Measurements from ENCODE around the gene SAPCD2. TPM values are rescaled to one million over a fixed set of nuclear protein-coding genes. Genes with fewer than 3 reads are reported as not detected.

SAPCD2 gene
- total RNA-seq, 1 experiment from 2014 or later, result 29.8 TPM

- Histone ChIP-seq H3K9ac (ENCODE audit: extremely low read depth, insufficient read length, low read length) (no peak overlapping the region), H3K18ac (ENCODE audit: insufficient read length, low read depth, low read length) (no peak overlapping the region), H3K79me1 (ENCODE audit: insufficient read depth, low read depth, low read length, poor library complexity, severe bottlenecking) (no peaks in the 10 kb centered on the region), H2BK5ac (ENCODE audit: insufficient read length, low read length) (no peak overlapping the region), H3K79me2 (ENCODE audit: insufficient read depth, low read length) (no peaks in the 10 kb centered on the region), H2BK15ac (ENCODE audit: low read depth, low read length) (no peak overlapping the region), H3K4me2 (ENCODE audit: insufficient read depth, insufficient read length, low read length) (peak overlapping the region; percentile 77), H3K9me3 (ENCODE audit: control insufficient read depth, low read depth, low read length) (no peaks in the 10 kb centered on the region), H3K23ac (ENCODE audit: insufficient read length, low read depth, low read length) (no peak overlapping the region), H3K23me2 (ENCODE audit: insufficient read length, low read depth, low read length, poor library complexity, severe bottlenecking) (peaks cover 17% of the 10 kb centered on the region), H3T11ph (ENCODE audit: low read length) (no peak overlapping the region), H2BK120ac (ENCODE audit: low read depth, low read length, poor library complexity, severe bottlenecking) (no peak overlapping the region), H4K20me1 (ENCODE audit: control insufficient read depth, insufficient read depth, insufficient read length) (peaks cover 3% of the 10 kb centered on the region), H4K91ac (ENCODE audit: insufficient read length, low read depth, low read length) (no peak overlapping the region), H4K5ac (ENCODE audit: insufficient read length, low read depth, low read length) (no peak overlapping the region), H3K27me3 (ENCODE audit: insufficient read depth, low read length) (peaks cover 7% of the 10 kb centered on the region; the same call in 1 of the 2 replicates), H4K8ac (replicated peaks; ENCODE audit: insufficient read length, low read depth, low read length) (no peak overlapping the region), H2AK5ac (ENCODE audit: insufficient read length, low read length) (no peak overlapping the region), H3K4me1 (ENCODE audit: insufficient read depth, low read length) (peaks cover 3% of the 10 kb centered on the region; the same call in 1 of the 2 replicates), H3K56ac (ENCODE audit: insufficient read length, low read depth, low read length) (no peak overlapping the region), H3K4ac (ENCODE audit: low read depth, low read length) (no peak overlapping the region), H2AFZ (ENCODE audit: low read length) (no peak overlapping the region), H3K27ac (ENCODE audit: insufficient read length, low read depth, low read length) (no peak overlapping the region), H3K14ac (ENCODE audit: insufficient read depth, low read length) (no peak overlapping the region), H2BK12ac (ENCODE audit: insufficient read length, low read depth, low read length) (no peak overlapping the region), H2BK20ac (ENCODE audit: low read depth, low read length, poor library complexity, severe bottlenecking) (no peak overlapping the region)
- H3K4me3 Mint-ChIP-seq, result peak overlapping the region; percentile 60 to 76
- peaks cover 47% of the 10 kb centered on the region for H3K27me3 Mint-ChIP-seq (ENCODE audit: low read depth)
- no peaks in the 10 kb centered on the region; a peak in 1 of 7 replicates for H3K36me3 Mint-ChIP-seq (ENCODE audit: insufficient read depth in 1 of 3, low read depth in 3 of 3)
- TF ChIP-seq, protein P1, sequence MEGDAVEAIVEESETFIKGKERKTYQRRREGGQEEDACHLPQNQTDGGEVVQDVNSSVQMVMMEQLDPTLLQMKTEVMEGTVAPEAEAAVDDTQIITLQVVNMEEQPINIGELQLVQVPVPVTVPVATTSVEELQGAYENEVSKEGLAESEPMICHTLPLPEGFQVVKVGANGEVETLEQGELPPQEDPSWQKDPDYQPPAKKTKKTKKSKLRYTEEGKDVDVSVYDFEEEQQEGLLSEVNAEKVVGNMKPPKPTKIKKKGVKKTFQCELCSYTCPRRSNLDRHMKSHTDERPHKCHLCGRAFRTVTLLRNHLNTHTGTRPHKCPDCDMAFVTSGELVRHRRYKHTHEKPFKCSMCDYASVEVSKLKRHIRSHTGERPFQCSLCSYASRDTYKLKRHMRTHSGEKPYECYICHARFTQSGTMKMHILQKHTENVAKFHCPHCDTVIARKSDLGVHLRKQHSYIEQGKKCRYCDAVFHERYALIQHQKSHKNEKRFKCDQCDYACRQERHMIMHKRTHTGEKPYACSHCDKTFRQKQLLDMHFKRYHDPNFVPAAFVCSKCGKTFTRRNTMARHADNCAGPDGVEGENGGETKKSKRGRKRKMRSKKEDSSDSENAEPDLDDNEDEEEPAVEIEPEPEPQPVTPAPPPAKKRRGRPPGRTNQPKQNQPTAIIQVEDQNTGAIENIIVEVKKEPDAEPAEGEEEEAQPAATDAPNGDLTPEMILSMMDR (conservative IDR thresholded peaks at IDR 0.05), result no peak
- no peaks in the 10 kb centered on the region; a peak in 1 of 5 replicates for H3K9me3 Mint-ChIP-seq
- no peak for DNase-seq
- no CpG with 5 or more reads among the region's 76 CpGs for WGBS (ENCODE audit: extremely low coverage, insufficient read length, low lambda C conversion rate)
- H3K27ac Mint-ChIP-seq, result no peak overlapping the region
- H3K4me1 Mint-ChIP-seq, result peaks cover 11 to 22% of the 10 kb centered on the region in 2 experiments
These were observed 7.7 kb upstream of the SAPCD2 start for GRCh38 chr9:137077758-137078693.

Data from H9 (cell line).